ENCODE data around the gene C14orf39. TPM values are rescaled to one million over a fixed set of nuclear protein-coding genes. Genes with fewer than 3 reads are reported as not detected.

Gene C14orf39
- total RNA-seq, 4 donors from 2014 or later: not detected

DNA sequence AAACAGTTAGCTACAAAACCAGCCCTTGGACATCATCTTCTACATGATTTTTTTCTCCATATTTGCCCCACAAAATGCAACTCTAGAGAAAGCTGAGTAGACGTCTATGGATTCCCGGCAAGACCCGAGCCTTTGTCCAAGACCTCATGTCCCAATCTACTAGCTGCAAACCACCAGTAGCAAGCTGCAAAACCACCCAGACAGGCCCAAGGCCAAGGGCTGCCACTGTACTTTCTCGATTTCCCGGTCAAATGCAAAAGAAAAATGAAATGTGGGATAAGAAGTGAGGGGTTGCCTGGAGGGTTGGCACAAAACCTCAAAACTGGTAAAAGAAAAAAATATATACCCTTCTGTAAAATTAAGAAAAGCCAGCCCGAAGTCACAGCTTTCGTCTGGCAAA, 20.1 kb upstream of the C14orf39 start:
- intact Hi-C loops (cut with DNase I; ENCODE audit: low total_unique reads): no loop called here
- WGBS, 2 donors: 9 to 10% methylated on average over 7 of the region's 7 CpGs
- no peak overlapping the region for H3K4me3 ChIP-seq (ENCODE audit: low read depth, poor library complexity, severe bottlenecking)
- no peak for DNase-seq (ENCODE audit: low spot score in 2 of 2)
- TF ChIP-seq CTCF (IDR thresholded peaks at IDR 0.05): no peak
- no peak for TF ChIP-seq POLR2A (IDR thresholded peaks at IDR 0.05)

DNA sequence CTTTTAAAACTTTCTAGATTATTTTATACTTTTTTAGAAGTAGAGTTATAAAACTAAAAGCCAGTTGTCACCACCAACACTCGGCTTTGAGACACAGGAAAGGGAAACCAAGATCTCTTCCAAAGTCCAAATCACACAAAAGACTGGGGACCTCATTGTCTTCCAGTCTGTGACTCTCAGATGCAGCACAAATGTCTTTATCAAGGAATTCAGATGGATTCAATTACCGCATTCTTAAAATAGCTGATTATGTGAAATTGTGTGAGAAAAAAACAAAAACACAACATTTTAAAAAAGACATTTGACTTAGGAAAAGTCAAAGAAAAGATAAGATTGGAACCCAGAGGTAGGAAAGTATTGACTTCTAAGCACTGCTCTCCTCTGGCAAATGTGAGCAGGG, 19.6 kb upstream of the C14orf39 start:
- intact Hi-C loops (cut with DNase I; ENCODE audit: low total_unique reads): no loop called here
- no peak for TF ChIP-seq CTCF (IDR thresholded peaks at IDR 0.05)
- DNase-seq (ENCODE audit: low spot score in 2 of 2): no peak
- WGBS, 2 donors: 19 to 21% methylated on average over 2 of the region's 2 CpGs
- H3K4me3 ChIP-seq (ENCODE audit: low read depth, poor library complexity, severe bottlenecking): no peak overlapping the region

GRCh38 chr14:60502541-60502940, 16.7 kb upstream of the C14orf39 start:
- no peak for DNase-seq (ENCODE audit: low spot score in 2 of 2)
- no peak overlapping the region for H3K4me3 ChIP-seq (ENCODE audit: low read depth, poor library complexity, severe bottlenecking)
- intact Hi-C loops (cut with DNase I; ENCODE audit: low total_unique reads): no loop called here
- TF ChIP-seq POLR2A (IDR thresholded peaks at IDR 0.05): no peak

GRCh38 chr14:60495946-60496345, 10.1 kb upstream of the C14orf39 start:
- H3K4me3 ChIP-seq (ENCODE audit: low read depth, poor library complexity, severe bottlenecking): no peak overlapping the region
- intact Hi-C loops (cut with DNase I; ENCODE audit: low total_unique reads): no loop called here
- DNase-seq (ENCODE audit: low spot score in 2 of 2): no peak
- TF ChIP-seq CTCF (IDR thresholded peaks at IDR 0.05) (no peak), POLR2A (IDR thresholded peaks at IDR 0.05) (no peak)
- WGBS, 2 donors: 69 to 72% methylated on average over 1 of the region's 1 CpG

DNA sequence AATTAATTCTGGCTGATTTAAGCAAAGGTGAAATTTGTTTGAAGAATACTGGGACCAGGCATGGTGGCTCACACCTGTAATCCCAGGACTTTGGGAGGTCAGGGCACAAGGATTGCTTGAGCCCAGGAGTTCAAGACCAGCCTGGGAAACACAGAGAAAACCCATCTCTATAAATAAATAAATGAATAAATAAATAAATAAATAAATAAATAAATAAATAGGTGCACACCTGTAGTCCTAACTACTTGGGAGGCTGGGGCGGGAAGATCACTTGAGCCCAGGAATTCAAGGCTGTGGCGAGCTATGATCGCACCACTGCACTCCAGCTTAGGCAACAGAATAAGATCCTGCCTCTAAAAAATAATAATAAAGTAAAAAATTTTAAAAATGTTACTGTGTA, 4.4 kb upstream of the C14orf39 start:
- no peak overlapping the region for H3K4me3 ChIP-seq (ENCODE audit: low read depth, poor library complexity, severe bottlenecking)
- no peak for TF ChIP-seq CTCF (IDR thresholded peaks at IDR 0.05)
- TF ChIP-seq POLR2A (IDR thresholded peaks at IDR 0.05): no peak
- no peak for DNase-seq (ENCODE audit: low spot score in 2 of 2)
- intact Hi-C loops (cut with DNase I; ENCODE audit: low total_unique reads): no loop called here
- 80 to 90% methylated on average over 3 of the region's 3 CpGs for WGBS, 2 donors

- TF ChIP-seq POLR2A (IDR thresholded peaks at IDR 0.05): no peak
- TF ChIP-seq CTCF (IDR thresholded peaks at IDR 0.05): no peak
- no peak overlapping the region for H3K4me3 ChIP-seq (ENCODE audit: low read depth, poor library complexity, severe bottlenecking)
- intact Hi-C loops (cut with DNase I; ENCODE audit: low total_unique reads): no loop called here
- no peak for DNase-seq (ENCODE audit: low spot score in 2 of 2)
These were observed 2.3 kb upstream of the C14orf39 start for GRCh38 chr14:60488175-60488574.

Data from lower leg skin (tissue), 4 donors.